ENCODE data around the gene LRRC8C.
"Not testable (repeated sequence)": the region's sequence is repeated elsewhere in the genome, so short reads cannot be mapped to it uniquely, and the experiment has no call there.

The LRRC8C gene

DNA sequence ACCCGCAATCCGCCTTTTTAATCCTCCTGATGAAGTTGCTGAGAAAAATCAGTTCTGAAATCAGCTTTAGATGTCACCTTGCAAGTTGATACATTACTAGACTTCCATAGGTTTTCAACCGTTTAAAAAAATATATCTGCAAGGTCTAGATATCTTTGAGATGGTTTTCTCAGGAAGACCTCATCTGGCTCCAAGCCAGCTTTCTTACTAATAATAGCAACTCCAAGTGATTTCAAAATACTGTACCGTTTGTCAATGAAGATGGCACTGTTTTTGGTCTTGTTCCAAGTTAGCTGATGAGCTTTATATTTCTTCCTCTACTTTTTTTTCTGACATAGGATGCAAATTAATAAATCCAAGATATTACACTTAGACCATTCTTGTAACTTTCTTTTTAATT, 40.3 kb downstream of the LRRC8C start:
- no peak for FAIRE-seq

DNA sequence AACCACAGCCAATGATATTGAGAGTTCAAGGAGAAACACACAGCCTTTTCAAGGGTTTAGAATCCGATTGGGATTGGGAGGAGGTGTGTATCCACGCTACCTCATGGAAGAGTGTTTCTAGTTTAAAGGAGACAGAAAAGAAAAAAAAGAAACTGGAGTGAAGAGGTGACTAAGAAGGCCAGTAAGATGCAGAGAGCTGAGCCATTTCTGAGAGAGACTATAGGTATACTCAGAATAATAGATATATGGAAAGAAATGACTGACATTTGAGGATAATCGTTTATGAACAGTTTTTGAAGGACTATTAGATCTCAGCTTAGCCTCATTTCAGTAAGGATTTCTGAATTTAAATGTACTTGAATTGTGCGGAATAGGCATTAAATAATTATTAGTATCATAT, 42.8 kb downstream of the LRRC8C start:
- FAIRE-seq: no peak

DNA sequence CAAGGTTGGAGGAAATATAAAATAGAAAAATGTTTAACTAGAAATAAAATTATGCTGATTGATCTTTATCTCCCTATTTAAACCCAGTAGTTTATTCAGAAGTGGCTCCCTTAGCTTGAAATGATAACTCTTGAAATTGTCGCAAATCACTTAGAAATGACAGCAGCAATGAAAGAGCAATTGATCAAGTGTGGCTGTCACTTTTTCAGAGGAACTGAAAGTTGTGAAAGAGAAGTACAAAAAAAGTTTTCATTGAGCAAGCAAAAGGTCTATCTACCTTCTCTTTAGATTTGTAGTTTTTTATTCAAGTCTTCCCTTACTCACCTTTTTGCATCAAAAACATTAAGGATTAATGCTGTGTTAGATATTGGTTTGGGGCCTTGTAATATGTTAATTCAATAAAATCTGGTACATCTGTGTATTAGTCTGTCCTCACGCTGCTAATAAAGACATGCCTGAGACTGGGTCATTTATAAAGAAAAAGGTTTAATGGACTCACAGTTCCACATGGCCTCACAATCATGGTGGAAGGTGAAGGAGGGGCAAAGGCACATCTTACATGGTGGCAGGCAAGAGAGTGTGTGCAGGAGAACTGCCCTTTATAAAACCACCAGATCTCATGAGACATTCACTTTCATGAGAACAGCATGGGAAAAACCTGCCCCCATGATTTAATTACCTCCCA, 48.3 kb downstream of the LRRC8C start:
- FAIRE-seq: no peak

DNA sequence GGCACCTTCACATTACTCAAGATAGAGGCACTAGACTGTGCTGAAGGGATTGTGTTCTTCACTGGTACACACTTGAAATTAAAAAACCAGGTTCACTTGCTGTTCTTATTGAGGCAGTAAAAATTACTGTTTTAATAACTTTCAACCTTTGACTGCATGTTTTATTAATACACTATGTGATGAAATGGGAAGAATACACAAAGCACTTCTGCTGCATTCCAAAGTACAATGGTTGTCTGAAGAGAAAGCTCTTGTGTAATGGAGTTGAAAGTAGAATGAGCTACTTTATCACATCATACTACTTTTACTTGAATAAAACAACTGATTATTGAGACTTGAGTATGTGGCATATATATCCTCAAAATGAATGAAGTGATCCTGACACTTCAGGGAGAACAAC, 49.7 kb downstream of the LRRC8C start:
- FAIRE-seq: no peak

DNA sequence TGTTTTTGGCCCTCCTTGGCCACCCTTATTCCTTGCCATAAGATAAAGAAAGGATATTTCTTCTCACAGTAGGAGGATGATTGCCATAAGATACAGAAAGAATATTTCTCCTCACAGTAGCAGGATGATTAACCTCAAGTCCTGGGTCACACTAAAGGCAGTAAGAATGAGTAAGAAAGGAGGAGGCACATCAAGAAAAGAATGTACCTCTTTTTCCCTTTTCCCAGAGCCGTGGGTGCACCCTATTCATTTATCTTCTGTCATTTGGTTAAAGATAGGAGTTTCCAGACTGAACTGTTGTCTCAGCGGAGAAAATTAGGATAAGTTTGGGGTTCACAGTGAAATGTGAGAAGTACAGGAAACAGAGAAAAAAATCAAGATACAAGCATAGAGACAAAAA, 52.5 kb downstream of the LRRC8C start:
- no peak for FAIRE-seq

DNA sequence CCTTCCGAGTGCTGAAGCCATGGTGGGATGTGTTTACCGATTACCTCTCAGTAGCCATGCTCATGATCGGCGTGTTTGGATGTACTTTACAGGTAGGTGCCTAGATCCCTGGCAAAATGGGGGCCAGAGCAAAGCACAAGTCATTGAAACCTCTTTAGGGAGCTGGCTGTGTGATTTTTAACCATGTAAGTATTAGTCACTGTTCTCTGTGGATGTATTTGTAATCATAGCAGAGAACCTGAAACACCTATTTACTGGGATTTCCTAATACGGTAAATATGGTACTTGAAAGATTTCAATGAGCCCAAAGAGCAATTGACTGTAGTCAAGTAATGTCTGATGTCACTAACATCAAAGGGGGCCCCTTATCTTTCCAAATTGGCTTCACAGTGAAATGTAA, 53.6 kb downstream of the LRRC8C start:
- no peak for FAIRE-seq

DNA sequence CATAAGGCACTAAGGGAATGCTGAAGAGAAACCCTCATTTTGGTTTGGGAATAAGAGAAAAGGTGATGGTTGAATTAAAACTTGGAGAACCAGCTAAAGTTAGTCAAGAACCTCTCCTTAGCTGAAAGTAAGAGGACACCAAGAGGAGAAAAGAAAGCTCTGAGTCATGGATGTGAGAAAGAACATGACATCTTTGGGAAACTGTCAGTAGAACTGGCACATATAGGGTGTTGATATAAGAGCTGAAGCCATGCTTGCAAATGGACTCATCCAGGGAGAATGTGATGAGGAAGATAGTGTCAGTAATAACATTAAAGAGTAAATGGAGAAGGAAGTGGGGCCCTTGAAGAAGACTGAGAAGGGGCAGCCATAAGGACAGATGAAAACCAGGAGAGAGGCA, 54.3 kb downstream of the LRRC8C start:
- FAIRE-seq: no peak

DNA sequence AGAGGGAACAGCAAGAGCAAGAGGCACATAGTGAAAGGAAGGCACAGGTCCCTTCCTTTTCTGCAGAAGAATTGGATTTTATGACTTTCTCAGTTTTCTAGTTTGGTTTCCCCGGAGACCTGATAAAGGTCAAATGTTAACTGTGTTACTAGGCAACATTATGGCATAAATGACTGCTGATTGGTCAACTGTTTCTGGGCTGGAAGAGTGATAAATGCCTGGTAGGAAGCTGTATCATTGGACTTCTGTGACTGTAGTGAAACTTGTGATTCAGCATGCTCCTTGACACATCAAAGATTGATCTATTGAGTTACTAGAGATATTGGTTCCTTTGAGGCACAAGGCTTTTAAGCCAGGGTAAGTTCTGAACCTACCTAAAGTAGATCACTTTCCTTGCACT, 55.7 kb downstream of the LRRC8C start:
- FAIRE-seq: no peak

DNA sequence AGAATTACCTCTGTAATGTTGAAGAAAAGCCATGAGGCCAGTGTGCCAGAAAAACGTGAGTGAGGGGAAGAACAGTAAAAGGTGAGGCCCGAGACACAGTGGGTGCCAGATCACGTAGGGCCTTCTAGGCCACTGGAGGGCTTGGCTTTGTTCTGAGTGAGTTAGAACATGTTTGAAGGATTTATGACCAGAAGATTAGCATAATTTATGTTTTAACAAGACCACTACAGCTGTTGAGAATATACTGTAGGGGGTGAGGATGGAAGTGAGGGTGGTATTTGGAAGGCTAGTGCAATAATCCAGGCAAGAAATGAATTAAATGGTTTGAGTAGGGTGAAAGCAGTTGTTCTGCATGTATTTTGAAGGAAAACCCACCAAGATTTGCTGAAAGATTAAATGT, 56.3 kb downstream of the LRRC8C start:
- FAIRE-seq: no peak

DNA sequence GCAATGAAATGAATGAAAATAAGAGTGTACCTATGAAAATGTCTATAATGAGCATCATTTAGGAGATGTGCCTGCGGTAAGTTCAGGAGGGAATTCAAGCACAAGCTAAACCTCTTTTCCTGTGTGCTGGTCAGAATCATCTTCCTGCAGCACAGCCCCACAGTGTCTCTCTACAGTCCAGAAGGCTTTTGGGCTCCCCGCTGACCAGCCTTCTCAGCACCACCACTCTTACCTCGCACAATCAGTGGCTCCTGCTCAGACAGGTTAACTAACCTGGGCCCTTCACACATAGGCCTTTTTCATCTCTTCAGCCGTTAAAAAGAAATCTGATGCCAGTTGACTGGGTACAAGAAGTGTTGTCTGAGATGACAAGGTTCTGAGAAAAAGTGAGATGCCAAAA, 57.7 kb downstream of the LRRC8C start:
- FAIRE-seq: no peak

DNA sequence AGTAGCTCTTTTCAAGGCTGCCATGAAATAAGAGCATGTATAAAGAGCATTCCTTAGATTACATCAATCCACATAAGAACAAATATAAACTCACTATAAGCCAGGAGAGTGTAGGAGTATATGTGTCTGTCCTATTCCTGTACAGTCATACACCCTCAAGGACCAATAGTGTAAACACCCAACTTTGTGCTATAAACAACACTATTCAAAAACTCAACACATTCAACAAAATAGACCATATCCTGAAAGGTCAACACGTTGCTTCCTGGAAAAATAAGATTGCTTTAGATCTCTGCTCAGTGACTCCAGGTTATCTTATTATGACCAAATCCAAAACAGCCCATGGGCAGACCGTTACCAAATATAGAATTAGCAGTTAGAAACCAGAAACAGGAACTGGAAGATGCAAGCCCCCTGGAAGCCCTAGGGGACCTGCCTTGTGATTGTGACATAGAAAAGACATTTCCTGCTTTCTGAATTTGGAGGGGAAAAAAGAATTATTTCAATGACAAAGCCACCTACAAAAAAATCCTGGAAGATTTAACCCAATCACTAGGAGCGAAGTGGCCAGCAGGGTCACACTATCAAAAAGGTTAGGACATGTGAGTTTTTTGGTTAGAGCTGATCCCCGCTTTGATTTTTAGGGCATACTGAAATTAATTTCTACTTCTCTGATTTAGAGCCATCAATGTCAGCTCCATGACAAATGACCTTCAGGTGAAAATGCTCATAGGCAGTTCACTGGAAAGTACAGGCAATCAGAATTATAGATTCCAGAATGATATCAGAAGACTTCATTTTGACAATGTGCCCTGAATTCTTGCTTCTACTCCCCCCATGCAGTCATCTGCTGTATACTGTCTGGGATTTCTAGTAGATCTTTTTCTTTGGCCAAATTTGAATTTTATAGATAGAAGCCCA, 59.9 kb downstream of the LRRC8C start:
- FAIRE-seq: no peak

DNA sequence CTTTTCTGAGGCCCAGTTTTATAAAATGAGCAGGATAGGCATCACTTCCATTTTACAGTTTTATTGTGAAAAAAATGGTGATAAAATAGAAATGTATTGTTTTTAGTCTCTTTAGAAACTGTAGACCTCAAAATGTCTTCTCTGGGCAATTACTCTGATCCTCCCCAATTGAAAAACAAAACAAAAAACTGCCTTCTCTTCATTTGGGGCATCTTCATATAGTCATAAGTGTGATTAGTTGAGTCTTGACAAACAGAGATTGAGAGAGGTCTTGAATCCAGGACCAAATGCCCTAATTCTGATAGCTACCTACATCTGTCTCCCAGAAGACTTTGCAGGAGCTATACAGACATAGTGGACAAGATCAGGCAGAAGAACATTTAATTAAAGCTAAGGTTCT, 62.9 kb downstream of the LRRC8C start:
- no peak for FAIRE-seq

DNA sequence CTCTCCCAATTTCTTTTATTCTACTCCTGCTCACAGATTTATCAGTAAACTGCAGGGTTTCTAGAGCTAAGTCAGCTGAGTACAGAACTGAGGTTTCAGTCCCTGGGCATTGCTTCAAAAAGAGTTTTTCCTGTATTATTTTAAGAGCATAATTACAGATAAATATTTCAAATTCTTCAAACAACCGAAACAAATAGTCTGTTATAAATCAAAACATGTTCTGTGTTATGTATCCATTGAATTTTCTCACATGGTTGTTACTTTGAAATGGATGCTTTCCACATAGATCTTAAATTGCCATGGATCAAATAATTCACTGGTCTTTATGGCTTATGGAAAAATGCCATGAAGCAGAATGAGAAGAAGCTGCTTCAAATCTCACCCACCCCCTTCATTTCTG, 64.5 kb downstream of the LRRC8C start:
- FAIRE-seq: no peak

DNA sequence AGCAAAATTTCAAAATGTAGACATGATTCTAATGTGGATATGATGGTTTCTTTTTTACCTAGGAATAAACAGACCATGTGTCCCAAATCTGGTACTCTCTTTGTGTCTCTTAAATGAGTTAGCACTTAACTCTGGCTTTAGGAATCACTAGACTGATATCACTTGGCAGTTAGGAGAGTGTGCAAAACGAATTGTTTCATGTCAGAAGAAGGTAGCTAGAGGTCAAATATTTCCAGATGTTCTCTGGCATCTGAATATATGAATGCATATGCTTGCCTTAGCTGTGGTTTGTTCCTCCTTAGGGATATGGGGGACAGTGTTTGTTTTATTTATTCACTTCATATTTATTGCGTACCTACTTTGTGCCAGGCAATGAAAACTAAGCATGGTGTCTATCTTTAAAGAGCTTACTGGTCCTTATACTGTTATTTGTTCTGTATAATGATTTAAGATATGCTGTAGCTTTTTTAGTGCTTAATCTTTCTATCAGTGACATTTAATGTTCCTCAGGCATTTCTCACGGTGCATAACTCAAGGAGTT, 65.2 kb downstream of the LRRC8C start:
- FAIRE-seq: no peak

DNA sequence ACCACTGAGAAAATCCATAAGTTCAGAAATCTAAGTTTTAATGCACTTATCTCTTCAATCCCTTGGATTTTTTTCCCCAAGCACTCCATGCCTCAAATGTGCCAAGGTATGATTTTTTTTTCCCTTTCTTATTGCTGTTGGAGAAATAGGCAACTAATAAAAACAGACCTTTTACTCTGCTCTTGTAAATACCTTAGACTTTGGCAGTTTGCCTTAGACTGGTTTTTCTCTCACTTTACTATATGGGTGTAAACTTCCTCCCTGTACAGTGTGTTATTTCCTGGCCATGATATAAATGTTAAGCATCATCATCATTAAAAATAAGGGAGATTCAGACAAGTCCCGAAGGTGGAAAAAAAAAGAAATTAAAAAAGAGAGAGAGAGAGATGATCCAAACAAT, 65.7 kb downstream of the LRRC8C start:
- FAIRE-seq: no peak

DNA sequence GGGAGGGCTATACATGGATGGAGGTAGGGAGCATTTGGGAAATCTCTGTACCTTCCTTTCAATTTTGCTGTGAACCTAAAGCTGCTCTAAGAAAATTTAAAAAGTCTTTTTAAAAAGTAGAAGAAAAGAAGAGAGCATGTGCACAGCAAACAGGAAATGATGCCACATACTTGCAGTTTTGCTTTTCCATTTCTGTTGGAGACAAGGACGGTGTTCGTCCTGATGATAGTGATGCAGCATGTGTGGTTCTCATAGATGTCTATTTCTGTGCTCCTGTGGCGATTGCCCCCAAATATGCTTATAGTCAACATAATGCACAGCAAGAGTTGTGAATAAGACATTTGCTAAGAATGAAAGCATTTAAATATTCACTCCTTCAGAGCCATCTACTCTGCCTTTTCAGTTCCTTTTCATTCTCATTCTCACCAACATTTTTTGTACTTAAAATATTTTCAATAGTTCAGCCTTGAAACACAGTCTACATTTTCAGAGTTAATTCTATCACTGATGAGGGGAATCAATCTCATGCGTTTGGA, 66.6 kb downstream of the LRRC8C start:
- FAIRE-seq: no peak

DNA sequence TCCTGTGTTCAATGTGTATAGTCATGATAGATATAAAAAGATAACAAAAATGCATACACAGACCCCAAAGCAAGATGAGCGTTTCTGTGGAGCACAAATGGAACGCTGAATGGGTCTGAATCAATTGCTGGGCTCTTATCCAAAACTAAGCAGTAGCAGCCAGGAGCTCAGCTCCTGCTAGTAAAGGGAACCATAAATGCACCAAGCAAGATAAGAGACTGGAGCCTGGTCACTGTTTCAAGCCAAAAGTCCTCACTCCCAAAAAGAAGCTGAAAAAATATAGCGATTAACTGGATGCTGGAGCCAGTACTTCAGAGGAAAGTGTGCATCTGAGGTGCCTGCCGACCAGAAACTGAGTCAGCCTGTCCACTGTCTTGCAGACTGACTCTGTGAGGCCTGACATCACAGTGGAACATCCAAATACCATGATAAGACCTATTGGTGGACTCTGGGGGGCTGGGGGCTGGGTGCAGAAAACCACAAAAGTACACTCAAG, 68.9 kb downstream of the LRRC8C start:
- no peak for FAIRE-seq

DNA sequence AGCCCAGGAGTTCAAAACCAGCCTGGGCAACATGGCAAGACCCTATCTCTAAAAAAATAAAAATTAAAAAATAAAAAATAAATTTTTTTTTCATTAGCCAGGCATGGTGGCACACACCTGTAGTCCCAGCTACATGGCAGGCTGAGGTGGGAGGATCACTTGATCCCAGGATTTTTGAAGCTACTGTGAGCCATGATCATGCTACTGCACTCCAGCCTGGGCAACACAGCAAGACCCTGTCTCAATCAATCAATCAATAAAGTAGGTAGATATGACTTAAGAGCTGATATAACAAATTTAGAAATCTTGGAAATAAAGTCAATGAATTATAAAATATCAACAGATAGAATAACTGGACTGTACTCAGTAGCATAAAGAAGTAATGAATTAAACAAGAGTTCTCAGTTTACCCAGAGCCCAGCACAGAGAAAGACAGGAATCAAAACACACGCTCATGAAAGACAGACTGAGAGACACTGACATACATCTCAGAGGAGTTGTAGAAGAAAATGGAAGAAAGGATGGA, 69.7 kb downstream of the LRRC8C start:
- no peak for FAIRE-seq

DNA sequence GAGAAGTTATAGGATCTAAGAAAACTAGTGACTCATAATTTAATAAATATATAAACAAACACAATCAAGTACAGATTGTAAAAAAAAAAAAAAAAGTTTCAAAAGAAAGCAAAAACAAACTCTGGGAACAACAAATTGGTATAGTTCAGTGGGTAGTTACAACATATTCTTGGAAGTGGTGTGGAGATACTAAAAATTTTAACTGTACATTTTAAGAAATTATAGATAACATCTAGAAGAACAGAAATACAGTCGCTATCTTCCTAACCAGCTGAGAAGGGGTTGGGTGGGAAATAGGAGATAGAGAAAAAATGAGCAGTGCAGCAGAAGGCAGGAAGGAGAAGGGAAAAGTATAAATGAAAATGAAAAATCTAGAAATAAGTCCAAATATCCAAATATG, 70.5 kb downstream of the LRRC8C start:
- FAIRE-seq: no peak

DNA sequence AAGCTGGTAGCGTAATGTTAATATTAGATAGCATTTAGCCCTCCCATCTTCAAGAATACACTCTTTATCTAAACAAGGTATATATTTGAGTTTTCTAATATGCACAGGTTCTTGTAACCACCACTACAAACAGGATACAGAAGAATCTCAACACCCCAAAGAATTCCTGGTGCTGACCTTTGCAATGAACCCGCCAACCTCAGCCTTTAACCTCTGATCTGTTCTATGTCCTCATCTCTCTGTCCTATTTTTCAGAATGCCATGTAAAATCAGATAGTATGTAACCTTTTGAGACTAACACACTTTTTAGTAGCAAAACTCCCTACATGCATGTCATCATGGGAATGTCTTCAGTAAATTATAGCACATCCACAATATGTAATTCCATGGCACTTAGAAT, 71.1 kb downstream of the LRRC8C start:
- no peak for FAIRE-seq

DNA sequence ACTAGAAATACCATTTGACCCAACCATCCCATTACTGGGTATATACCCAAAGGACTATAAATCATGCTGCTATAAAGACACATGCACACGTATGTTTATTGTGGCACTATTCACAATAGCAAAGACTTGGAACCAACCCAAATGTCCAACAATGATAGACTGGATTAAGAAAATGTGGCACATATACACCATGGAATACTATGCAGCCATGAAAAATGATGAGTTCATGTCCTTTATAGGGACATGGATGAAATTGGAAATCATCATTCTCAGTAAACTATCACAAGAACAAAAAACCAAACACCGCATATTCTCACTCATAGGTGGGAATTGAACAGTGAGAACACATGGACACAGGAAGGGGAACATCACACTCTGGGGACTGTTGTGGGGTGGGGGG, 72.0 kb downstream of the LRRC8C start:
- not testable (repeated sequence) for FAIRE-seq

DNA sequence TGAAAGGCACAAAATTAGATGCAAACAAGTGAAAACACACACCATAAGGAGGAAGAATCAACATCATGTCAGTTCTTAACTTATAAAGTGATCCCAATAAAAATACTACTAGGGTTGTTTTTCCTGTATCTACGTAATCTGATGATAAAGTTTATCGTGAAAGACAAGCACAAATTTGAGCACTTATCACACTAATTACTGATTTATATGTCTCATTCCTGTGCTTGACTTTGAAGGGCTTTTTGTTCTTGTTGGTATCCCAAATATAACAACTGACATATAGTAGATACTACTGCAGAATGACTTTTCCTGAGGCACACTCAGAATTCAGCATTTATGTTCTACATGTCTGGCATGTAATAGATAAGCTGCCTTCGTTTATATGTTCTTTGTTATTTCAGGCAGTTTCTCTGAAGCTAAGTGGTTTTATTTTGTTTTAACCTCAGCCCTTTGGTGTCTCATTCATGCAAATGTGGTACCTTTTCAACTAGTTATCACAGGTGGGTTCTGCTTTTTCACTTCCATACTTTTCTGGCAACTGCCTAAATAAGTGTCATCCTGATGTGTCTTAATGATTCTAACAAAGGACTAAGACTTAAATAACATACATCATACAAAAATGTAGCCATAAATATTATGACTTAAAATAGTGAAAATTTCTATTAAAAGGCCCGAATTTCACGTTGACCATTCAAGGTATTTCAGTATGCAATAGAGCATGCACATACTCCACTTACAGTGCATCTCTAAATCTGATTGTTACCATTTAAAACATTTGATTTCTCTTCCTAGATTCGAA, 73.2 kb downstream of the LRRC8C start:
- no peak for FAIRE-seq

DNA sequence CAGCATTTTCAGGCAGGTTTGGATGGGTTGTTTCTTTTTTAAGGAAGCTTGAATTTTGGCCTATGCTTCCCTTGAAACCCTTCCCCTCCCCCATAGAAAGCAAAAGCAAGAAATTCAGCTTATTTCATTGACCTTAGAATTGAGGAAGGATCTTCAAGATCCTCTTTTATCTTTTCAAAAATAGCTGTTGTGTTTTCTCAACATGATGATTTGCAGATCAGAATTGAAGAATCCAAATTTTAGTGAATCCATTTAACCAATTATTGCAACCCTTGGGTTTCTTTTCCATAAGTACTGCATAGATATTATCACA, 73.7 kb downstream of the LRRC8C start:
- FAIRE-seq: no peak

All from TTC549 (cell line).